Upper lobe of left lung (tissue), 6 donors: ENCODE measurements around the gene RINL. TPM values are rescaled to one million over a fixed set of nuclear protein-coding genes. Genes with fewer than 3 reads are reported as not detected.

Experiments used
- ATAC-seq, 2 donors: fragments of 200-7000 bp; cut with Tn5 transposase; one replicate each; pipeline ENCODE4 v1.9.1; 2022; ENCODE audit warnings: mild to moderate bottlenecking in 2 of 2, moderate library complexity in 2 of 2; ENCODE audit not compliant: low FRiP score in 2 of 2
- DNase-seq, 2 donors: peaks; one replicate each; pipeline ENCODE4 v3.0.0-alpha.2; 2019 to 2020
- H3K27ac ChIP-seq, 4 donors: fragments of 200-600 bp; sonication (generic); one replicate each; pipeline ENCODE4 v1.5.1; 2016 to 2019
- H3K27me3 ChIP-seq, 4 donors: fragments of 200-600 bp; sonication (generic); one replicate each; pipeline ENCODE4 v1.5.1; 2017 to 2019
- H3K36me3 ChIP-seq, 4 donors: fragments of 200-600 bp; sonication (generic); one replicate each; pipeline ENCODE4 v1.5.1; 2016 to 2019
- H3K4me1 ChIP-seq, 4 donors: fragments of 200-600 bp; sonication (generic); one replicate each; pipeline ENCODE4 v1.5.1; 2018 to 2019
- H3K4me3 ChIP-seq, 4 donors: fragments of 200-600 bp; sonication (generic); one replicate each; pipeline ENCODE4 v1.5.1; 2017 to 2019; ENCODE audit warnings: mild to moderate bottlenecking in 2 of 4, moderate library complexity in 1 of 4
- H3K9me3 ChIP-seq, 4 donors: fragments of 200-600 bp; sonication (generic); one replicate each; pipeline ENCODE4 v1.5.1; 2018 to 2019
- POLR2A ChIP-seq, 4 donors: fragments of 450-650 bp; IDR thresholded peaks; one replicate each; pipeline ENCODE4 v1.5.1; 2016 to 2017; ENCODE audit warnings: antibody characterized with exemption in 4 of 4, mild to moderate bottlenecking in 2 of 4
- WGBS, 2 donors: methylation state at CpG; one replicate each; pipeline ENCODE4 v1.1.5; 2017 to 2018; 5-methylcytosine and 5-hydroxymethylcytosine counted together
- total RNA-seq, 6 donors: library from RNA; depleted of rRNA in 4 of 6; stranded (reverse); fragments of >200 nt in 4 of 6; gene quantifications; one replicate each; pipeline versions ENCODE4 v1.1.0 to v1.2.1, GENCODE V29; 2016 to 2021
- TF ChIP-seq, protein P1 (sequence below), 6 experiments: fragments of 450-650 bp in 4 of 6; fragments of 200-600 bp in 2 of 6; sonication (generic) in 2 of 6; IDR thresholded peaks; one replicate each; pipeline ENCODE4 v1.5.1; 2016 to 2019; ENCODE audit warnings: antibody characterized with exemption in 6 of 6
- donor health status: DM: no; HTN: no; CAD: no; lungs with moderate emphysema.
- donor health status: DM: no; HTN: yes; CAD: no; lungs with severe emphysema.

The RINL gene
- total RNA-seq, 6 donors from 2014 or later = 8.7 to 23.1 (median 13.2) TPM

DNA sequence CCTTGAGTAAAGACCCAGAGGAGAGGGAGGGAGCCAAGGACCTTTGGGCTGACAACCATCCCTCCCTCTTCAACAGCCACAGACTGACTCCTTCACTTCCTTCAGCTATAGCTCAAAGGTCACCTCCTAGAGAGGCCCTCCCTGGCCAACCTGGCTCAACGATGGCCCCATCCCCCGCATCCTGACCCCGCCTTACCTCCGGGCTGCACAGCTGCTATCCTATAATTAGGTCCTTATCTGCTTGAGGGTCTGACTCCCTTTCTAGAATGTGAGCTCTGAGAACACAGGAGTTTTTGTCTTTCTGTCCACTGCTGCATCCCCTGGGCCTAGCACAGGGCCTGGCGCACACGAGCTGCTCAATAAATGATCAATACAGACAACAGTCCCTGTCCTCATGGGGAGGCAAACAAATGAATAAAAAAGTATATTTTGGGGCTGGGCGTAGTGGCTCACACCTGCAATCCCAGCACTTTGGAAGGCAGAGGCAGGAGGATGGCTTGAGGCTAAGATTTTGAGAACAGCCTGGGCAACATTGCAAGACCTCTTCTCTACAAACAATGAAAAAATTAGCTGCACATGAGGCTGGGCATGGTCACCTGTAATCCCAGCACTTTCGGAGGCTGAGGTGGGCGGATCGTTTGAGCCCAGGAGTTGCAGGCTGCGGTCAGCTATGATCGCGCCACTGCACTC, 58.7 kb downstream of the RINL start:
- WGBS, 2 donors = 90 to 93% methylated on average over 13 of the region's 13 CpGs
- DNase-seq (no peak), ATAC-seq (no peak)
- H3K4me1 ChIP-seq = no peaks in the 10 kb centered on the region
- TF ChIP-seq, protein P1, sequence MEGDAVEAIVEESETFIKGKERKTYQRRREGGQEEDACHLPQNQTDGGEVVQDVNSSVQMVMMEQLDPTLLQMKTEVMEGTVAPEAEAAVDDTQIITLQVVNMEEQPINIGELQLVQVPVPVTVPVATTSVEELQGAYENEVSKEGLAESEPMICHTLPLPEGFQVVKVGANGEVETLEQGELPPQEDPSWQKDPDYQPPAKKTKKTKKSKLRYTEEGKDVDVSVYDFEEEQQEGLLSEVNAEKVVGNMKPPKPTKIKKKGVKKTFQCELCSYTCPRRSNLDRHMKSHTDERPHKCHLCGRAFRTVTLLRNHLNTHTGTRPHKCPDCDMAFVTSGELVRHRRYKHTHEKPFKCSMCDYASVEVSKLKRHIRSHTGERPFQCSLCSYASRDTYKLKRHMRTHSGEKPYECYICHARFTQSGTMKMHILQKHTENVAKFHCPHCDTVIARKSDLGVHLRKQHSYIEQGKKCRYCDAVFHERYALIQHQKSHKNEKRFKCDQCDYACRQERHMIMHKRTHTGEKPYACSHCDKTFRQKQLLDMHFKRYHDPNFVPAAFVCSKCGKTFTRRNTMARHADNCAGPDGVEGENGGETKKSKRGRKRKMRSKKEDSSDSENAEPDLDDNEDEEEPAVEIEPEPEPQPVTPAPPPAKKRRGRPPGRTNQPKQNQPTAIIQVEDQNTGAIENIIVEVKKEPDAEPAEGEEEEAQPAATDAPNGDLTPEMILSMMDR (IDR thresholded peaks at IDR 0.05) = no peak
- no peak for TF ChIP-seq POLR2A (IDR thresholded peaks at IDR 0.05)
- H3K27ac ChIP-seq = no peak overlapping the region
- H3K9me3 ChIP-seq = no peaks in the 10 kb centered on the region
- peaks cover 33 to 81% (median 52%) of the 10 kb centered on the region in 4 donors for H3K36me3 ChIP-seq
- no peaks in the 10 kb centered on the region for H3K27me3 ChIP-seq
- H3K4me3 ChIP-seq = no peak overlapping the region

Other genes with a start within 250 kb of the RINL start
- gene ACTN4, start 230.6 kb downstream of the RINL start, total RNA-seq = 100 to 1,000 TPM; 162 to 636 (median 512) TPM
- 10 to 100 TPM in 3 of 6 donors, 1 to 10 TPM in 3; 5.2 to 93.2 (median 11.1) TPM for gene CAPN12, start 133.8 kb downstream of the RINL start, total RNA-seq
- not detected for gene LGALS7, start 104.8 kb downstream of the RINL start, total RNA-seq
- 10 to 100 TPM in 1 of 6 donors, not detected in 5; 12.4 TPM for gene LGALS7B, start 89.1 kb downstream of the RINL start, total RNA-seq
- gene LGALS4, start 65.3 kb downstream of the RINL start, total RNA-seq = 10 to 100 TPM in 1 of 6 donors, 1 to 10 TPM in 5; 3.1 to 12.3 (median 5.0) TPM
- 100 to 1,000 TPM; 104 to 225 (median 189) TPM for gene ECH1, start 46.5 kb downstream of the RINL start, total RNA-seq
- 100 to 1,000 TPM; 156 to 274 (median 178) TPM for gene HNRNPL, start 28.3 kb downstream of the RINL start, total RNA-seq
- gene SIRT2, start 21.3 kb upstream of the RINL start, total RNA-seq = 10 to 100 TPM; 45.2 to 93.2 (median 59.1) TPM
- gene NFKBIB, start 21.7 kb upstream of the RINL start, total RNA-seq = 10 to 100 TPM; 22.8 to 38.4 (median 31.6) TPM
- gene CCER2, start 33.9 kb upstream of the RINL start, total RNA-seq = 1 to 10 TPM in 3 of 6 donors, under 1 TPM in 2, not detected in 1; 0.49 to 4.2 (median 1.3) TPM
- gene SARS2, start 52.5 kb upstream of the RINL start, total RNA-seq = 10 to 100 TPM; 14.3 to 54.5 (median 23.0) TPM
- gene MRPS12, start 52.7 kb upstream of the RINL start, total RNA-seq = 10 to 100 TPM in 4 of 6 donors, 1 to 10 TPM in 2; 3.1 to 38.3 (median 26.0) TPM
- 10 to 100 TPM in 3 of 6 donors, 1 to 10 TPM in 3; 5.0 to 18.9 (median 10.4) TPM for gene FBXO17, start 97.5 kb upstream of the RINL start, total RNA-seq
- gene FBXO27, start 154.3 kb upstream of the RINL start, total RNA-seq = 1 to 10 TPM; 1.0 to 9.3 (median 6.3) TPM
- gene ACP7, start 206.1 kb upstream of the RINL start, total RNA-seq = not detected
- 10 to 100 TPM; 23.4 to 88.2 (median 54.4) TPM for gene PAK4, start 247.5 kb upstream of the RINL start, total RNA-seq